ENCODE measurements around the gene PCBP4.

Gene PCBP4

GRCh38 chr3:51983578-51984268 is 16.5 kb upstream of the PCBP4 start:
- peaks cover 42% of the 10 kb centered on the region for H3K4me1 Mint-ChIP-seq
- no peaks in the 10 kb centered on the region for H3K9me3 Mint-ChIP-seq
- H3K36me3 Mint-ChIP-seq = no peaks in the 10 kb centered on the region
- H3K27me3 Mint-ChIP-seq = no peaks in the 10 kb centered on the region
- no peak for ATAC-seq
- H3K4me3 Mint-ChIP-seq = peak overlapping the region; percentile 92
- H3K27ac Mint-ChIP-seq = peak overlapping the region; percentile 95

GRCh38 chr3:51982838-51983577 is 15.8 kb upstream of the PCBP4 start, which contains the start of gene ACY1:
ACY1 (plus strand) TSS chr3:51983535; CDS start chr3:51984065, 530 bp downstream.
- H3K27ac Mint-ChIP-seq = peak within 1 kb of the TSS; percentile 95
- ATAC-seq = peak; percentile 90
- H3K4me3 Mint-ChIP-seq = peak within 1 kb of the TSS; percentile 92
- no peaks in the 10 kb centered on the region for H3K9me3 Mint-ChIP-seq
- no peaks in the 10 kb centered on the region for H3K27me3 Mint-ChIP-seq
- H3K4me1 Mint-ChIP-seq = peaks cover 41% of the 10 kb centered on the region
- no peaks in the 10 kb centered on the region for H3K36me3 Mint-ChIP-seq

- H3K4me3 Mint-ChIP-seq = peak overlapping the region; percentile 92
- H3K27ac Mint-ChIP-seq = peak overlapping the region; percentile 95
- H3K9me3 Mint-ChIP-seq = no peaks in the 10 kb centered on the region
- ATAC-seq = peak; percentile 68
- H3K36me3 Mint-ChIP-seq = no peaks in the 10 kb centered on the region
- H3K4me1 Mint-ChIP-seq = peaks cover 41% of the 10 kb centered on the region
- no peaks in the 10 kb centered on the region for H3K27me3 Mint-ChIP-seq
Measured at GRCh38 chr3:51982352-51982837, 15.1 kb upstream of the PCBP4 start.

GRCh38 chr3:51980253-51980652 is 13.0 kb upstream of the PCBP4 start:
- Mint-ChIP-seq H3K4me1 (peaks cover 50% of the 10 kb centered on the region), H3K27me3 (no peaks in the 10 kb centered on the region), H3K27ac (no peak overlapping the region), H3K4me3 (no peak overlapping the region), H3K36me3 (no peaks in the 10 kb centered on the region), H3K9me3 (no peaks in the 10 kb centered on the region)
- no peak for ATAC-seq

GRCh38 chr3:51978143-51978502 is 10.9 kb upstream of the PCBP4 start:
- Mint-ChIP-seq H3K4me3 (no peak overlapping the region), H3K36me3 (no peaks in the 10 kb centered on the region), H3K9me3 (no peaks in the 10 kb centered on the region)

GRCh38 chr3:51977446-51978142 is 10.3 kb upstream of the PCBP4 start:
- Mint-ChIP-seq H3K36me3 (no peaks in the 10 kb centered on the region), H3K4me3 (no peak overlapping the region), H3K27ac (no peak overlapping the region), H3K4me1 (peaks cover 36% of the 10 kb centered on the region), H3K9me3 (no peaks in the 10 kb centered on the region), H3K27me3 (no peaks in the 10 kb centered on the region)
- ATAC-seq = no peak

More at GRCh38 chr3:51978143-51978502, 10.9 kb upstream of the PCBP4 start:
- ATAC-seq = no peak
- no peaks in the 10 kb centered on the region for H3K27me3 Mint-ChIP-seq
- H3K27ac Mint-ChIP-seq = no peak overlapping the region
- peaks cover 42% of the 10 kb centered on the region for H3K4me1 Mint-ChIP-seq

- ATAC-seq = no peak
Measured at GRCh38 chr3:51975852-51976549, 8.7 kb upstream of the PCBP4 start.

GRCh38 chr3:51974963-51975851 is 8.0 kb upstream of the PCBP4 start, which contains the start of gene ABHD14A:
ABHD14A (plus strand) TSS chr3:51975064; CDS start chr3:51975136, 72 bp downstream.
- ATAC-seq = peak; percentile 86
- Mint-ChIP-seq H3K27me3 (no peaks in the 10 kb centered on the region), H3K36me3 (no peaks in the 10 kb centered on the region), H3K27ac (peak within 1 kb of the TSS; percentile 94), H3K9me3 (no peaks in the 10 kb centered on the region), H3K4me3 (peak within 1 kb of the TSS; percentile 90), H3K4me1 (peaks cover 33% of the 10 kb centered on the region)

More at GRCh38 chr3:51975852-51976549, 8.7 kb upstream of the PCBP4 start:
- Mint-ChIP-seq H3K9me3 (no peaks in the 10 kb centered on the region), H3K27me3 (no peaks in the 10 kb centered on the region), H3K4me1 (peaks cover 31% of the 10 kb centered on the region), H3K27ac (peak overlapping the region; percentile 94), H3K4me3 (peak overlapping the region; percentile 90), H3K36me3 (no peaks in the 10 kb centered on the region)

GRCh38 chr3:51974277-51974962 is 7.2 kb upstream of the PCBP4 start:
- H3K4me1 Mint-ChIP-seq = peaks cover 33% of the 10 kb centered on the region
- H3K27ac Mint-ChIP-seq = peak overlapping the region; percentile 94
- H3K27me3 Mint-ChIP-seq = no peaks in the 10 kb centered on the region
- peak; percentile 27 for ATAC-seq
- H3K36me3 Mint-ChIP-seq = no peaks in the 10 kb centered on the region
- H3K4me3 Mint-ChIP-seq = peak overlapping the region; percentile 90
- H3K9me3 Mint-ChIP-seq = no peaks in the 10 kb centered on the region

GRCh38 chr3:51971350-51971749 is 4.1 kb upstream of the PCBP4 start:
- no peak for ATAC-seq
- H3K9me3 Mint-ChIP-seq = no peaks in the 10 kb centered on the region
- H3K27me3 Mint-ChIP-seq = no peaks in the 10 kb centered on the region
- H3K27ac Mint-ChIP-seq = no peak overlapping the region
- H3K4me3 Mint-ChIP-seq = no peak overlapping the region
- no peaks in the 10 kb centered on the region for H3K36me3 Mint-ChIP-seq
- peaks cover 58% of the 10 kb centered on the region for H3K4me1 Mint-ChIP-seq

- Mint-ChIP-seq H3K27ac (no peak overlapping the region), H3K4me3 (no peak overlapping the region), H3K4me1 (peaks cover 60% of the 10 kb centered on the region), H3K9me3 (no peaks in the 10 kb centered on the region), H3K36me3 (no peaks in the 10 kb centered on the region), H3K27me3 (no peaks in the 10 kb centered on the region)
- no peak for ATAC-seq
Measured at GRCh38 chr3:51970606-51971300, 3.5 kb upstream of the PCBP4 start.

GRCh38 chr3:51969841-51970240 is 2.6 kb upstream of the PCBP4 start:
- Mint-ChIP-seq H3K27ac (no peak overlapping the region), H3K4me3 (no peak overlapping the region), H3K4me1 (peaks cover 58% of the 10 kb centered on the region), H3K27me3 (no peaks in the 10 kb centered on the region), H3K36me3 (no peaks in the 10 kb centered on the region), H3K9me3 (no peaks in the 10 kb centered on the region)
- ATAC-seq = no peak
